BLaER1 (cell line): ENCODE results near the gene MAPK7.
"Not testable (repeated sequence)": the region's sequence is repeated elsewhere in the genome, so short reads cannot be mapped to it uniquely, and the experiment has no call there.

Experiments
- H3K27ac ChIP-seq: shearing (Covaris generic); formaldehyde crosslinking; 2 replicates; pipeline ENCODE4 v1.8.1; 2022
- H3K27me3 ChIP-seq: shearing (Covaris generic); formaldehyde crosslinking; 2 replicates; pipeline ENCODE4 v1.8.1; 2022
- H3K36me3 ChIP-seq: shearing (Covaris generic); formaldehyde crosslinking; 2 replicates; pipeline ENCODE4 v1.8.1; 2022
- H3K4me1 ChIP-seq: shearing (Covaris generic); formaldehyde crosslinking; 2 replicates; pipeline ENCODE4 v1.8.1; 2022
- H3K4me2 ChIP-seq: shearing (Covaris generic); formaldehyde crosslinking; 2 replicates; pipeline ENCODE4 v1.8.1; 2022
- H3K4me3 ChIP-seq: shearing (Covaris generic); formaldehyde crosslinking; 2 replicates; pipeline ENCODE4 v1.8.1; 2022
- H3K9ac ChIP-seq: shearing (Covaris generic); formaldehyde crosslinking; 2 replicates; pipeline ENCODE4 v1.8.1; 2022
- H3K9me3 ChIP-seq: shearing (Covaris generic); formaldehyde crosslinking; 2 replicates; pipeline ENCODE4 v1.8.1; 2022
- H4K20me1 ChIP-seq: shearing (Covaris generic); formaldehyde crosslinking; 2 replicates; pipeline ENCODE4 v1.8.1; 2022
- Cebpa-rat ChIP-seq: shearing (Covaris generic); IDR thresholded peaks from 2 replicates; pipeline ENCODE4 v1.8.1; 2022

MAPK7 gene

DNA sequence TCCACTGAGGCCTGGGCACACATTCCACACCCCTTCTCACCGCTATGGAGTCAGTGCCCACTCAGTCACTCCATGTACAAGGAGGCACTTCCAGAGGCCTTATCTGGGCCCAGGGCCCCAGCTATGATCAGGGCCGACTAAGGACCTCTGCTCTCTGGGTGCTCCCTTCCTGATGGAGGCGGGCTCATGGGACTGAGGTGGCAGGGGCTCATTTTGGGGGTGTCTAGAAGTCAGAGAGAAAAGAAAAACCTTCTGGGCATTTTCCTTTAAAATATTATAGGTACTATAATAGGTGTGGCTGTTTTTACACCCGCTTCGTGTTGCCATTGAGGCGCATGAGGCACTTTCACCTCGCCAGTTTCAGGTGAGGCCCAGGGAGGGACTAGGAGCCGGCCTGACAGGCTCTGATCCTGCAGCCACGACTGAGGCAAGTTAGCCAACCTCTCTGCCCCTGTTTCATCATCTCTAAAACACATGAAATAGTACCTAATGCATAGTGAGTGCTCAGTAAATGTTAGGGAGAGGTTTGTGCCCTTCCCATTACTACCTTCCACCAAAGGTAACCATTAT is 30.1 kb upstream of the MAPK7 start:
- peaks cover 41% of the 10 kb centered on the region for H4K20me1 ChIP-seq
- H3K4me3 ChIP-seq = no peak overlapping the region
- TF ChIP-seq Cebpa-rat = no peak
- peaks cover 19% of the 10 kb centered on the region for H3K4me1 ChIP-seq
- no peak overlapping the region for H3K27ac ChIP-seq
- no peak overlapping the region for H3K9ac ChIP-seq
- H3K4me2 ChIP-seq = no peak overlapping the region
- H3K27me3 ChIP-seq = no peaks in the 10 kb centered on the region
- no peaks in the 10 kb centered on the region for H3K9me3 ChIP-seq
- no peaks in the 10 kb centered on the region for H3K36me3 ChIP-seq

DNA sequence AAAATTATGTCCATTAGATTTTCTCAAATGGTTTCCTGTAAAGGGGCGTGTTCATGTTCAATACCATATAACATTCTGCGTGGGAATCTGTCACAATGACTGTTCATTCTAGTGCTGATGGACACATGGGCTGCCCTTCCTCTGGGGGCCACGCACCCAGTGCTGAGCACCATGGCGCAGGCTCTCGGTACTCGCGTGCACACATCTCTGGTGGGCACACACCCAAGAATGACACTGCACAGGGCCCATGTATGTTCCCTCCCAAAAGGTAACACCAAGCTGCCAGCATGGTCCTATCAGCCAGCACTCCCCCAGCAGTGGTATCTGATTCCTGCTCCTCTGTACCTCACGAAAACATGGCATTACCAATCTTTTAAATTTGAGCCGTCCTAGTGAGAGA is 29.5 kb upstream of the MAPK7 start:
- no peaks in the 10 kb centered on the region for H3K9me3 ChIP-seq
- H3K4me3 ChIP-seq = no peak overlapping the region
- no peak for TF ChIP-seq Cebpa-rat
- no peaks in the 10 kb centered on the region for H3K27me3 ChIP-seq
- H3K4me2 ChIP-seq = no peak overlapping the region
- no peak overlapping the region for H3K27ac ChIP-seq
- no peak overlapping the region for H3K9ac ChIP-seq
- H3K36me3 ChIP-seq = no peaks in the 10 kb centered on the region
- H4K20me1 ChIP-seq = peaks cover 35% of the 10 kb centered on the region
- peaks cover 19% of the 10 kb centered on the region for H3K4me1 ChIP-seq

DNA sequence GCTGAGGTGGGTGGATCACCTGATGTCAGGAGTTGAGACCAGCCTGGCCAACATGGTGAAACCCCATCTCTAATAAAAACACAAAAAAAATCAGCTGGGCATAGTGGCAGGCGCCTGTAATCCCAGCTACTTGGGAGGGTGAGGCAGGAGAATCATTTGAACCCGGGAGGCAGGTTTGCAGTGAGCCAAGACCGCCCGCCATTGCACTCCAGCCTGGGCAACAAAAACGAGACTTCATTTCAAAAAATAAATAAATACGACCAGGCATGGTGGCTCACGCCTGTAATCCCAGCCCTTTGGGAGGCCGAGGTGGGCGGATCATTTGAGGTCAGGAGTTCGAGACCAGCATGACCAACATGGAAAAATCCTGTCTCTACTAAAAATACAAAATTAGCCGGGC is 24.9 kb upstream of the MAPK7 start:
- H3K4me1 ChIP-seq, H3K4me2 ChIP-seq, H3K9ac ChIP-seq, H3K4me3 ChIP-seq, H3K27me3 ChIP-seq, H3K36me3 ChIP-seq, H3K9me3 ChIP-seq, H3K27ac ChIP-seq, H4K20me1 ChIP-seq: not testable (repeated sequence)

DNA sequence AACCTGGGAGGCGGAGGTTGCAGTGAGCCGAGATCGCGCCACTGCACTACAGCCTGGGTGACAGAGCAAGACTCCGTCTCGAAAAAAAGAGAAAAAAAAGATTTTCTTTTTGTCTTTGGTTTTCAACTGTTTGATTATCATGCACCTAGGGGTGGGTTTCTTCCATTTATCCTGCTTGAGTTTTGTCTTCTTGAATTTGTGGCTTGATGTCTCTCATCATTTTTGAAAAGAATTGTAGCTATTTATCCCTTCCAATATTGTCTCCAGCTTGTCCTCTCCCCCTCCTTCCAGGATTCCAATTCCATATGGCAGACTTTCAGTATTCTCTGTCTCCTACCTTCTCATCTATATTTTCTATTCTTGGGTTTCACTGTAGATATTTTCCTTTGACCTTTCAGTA is 23.6 kb upstream of the MAPK7 start:
- Histone ChIP-seq H3K36me3 (no peaks in the 10 kb centered on the region), H3K4me2 (no peak overlapping the region), H3K4me1 (no peaks in the 10 kb centered on the region), H3K27ac (no peak overlapping the region), H3K9me3 (no peaks in the 10 kb centered on the region), H4K20me1 (no peaks in the 10 kb centered on the region), H3K9ac (no peak overlapping the region), H3K27me3 (no peaks in the 10 kb centered on the region), H3K4me3 (no peak overlapping the region)
- no peak for TF ChIP-seq Cebpa-rat

DNA sequence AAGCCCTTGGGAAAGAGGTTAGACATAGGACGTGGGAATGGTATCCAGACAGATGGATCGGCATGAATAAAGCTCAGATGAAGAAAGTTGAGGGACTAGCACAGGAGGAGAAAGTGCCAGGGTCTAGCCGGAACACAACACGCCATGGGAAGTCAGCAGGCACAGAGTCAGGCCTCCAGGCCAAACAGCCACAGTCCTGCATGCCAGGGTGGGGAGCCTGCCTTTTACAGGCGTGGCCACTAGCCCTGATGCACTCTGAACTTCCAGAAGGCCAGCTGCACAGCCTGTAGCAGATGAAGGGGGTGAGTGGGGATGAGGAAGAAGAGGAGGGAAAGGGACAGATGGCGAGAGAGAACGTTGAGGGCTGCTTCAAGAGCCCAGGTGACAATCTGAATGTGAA is 20.9 kb upstream of the MAPK7 start:
- Histone ChIP-seq H3K27ac (no peak overlapping the region), H3K36me3 (no peaks in the 10 kb centered on the region), H3K9ac (no peak overlapping the region), H3K4me2 (no peak overlapping the region), H3K4me3 (no peak overlapping the region), H3K27me3 (no peaks in the 10 kb centered on the region), H4K20me1 (no peaks in the 10 kb centered on the region), H3K9me3 (no peaks in the 10 kb centered on the region), H3K4me1 (peaks cover 7% of the 10 kb centered on the region)
- TF ChIP-seq Cebpa-rat = no peak

DNA sequence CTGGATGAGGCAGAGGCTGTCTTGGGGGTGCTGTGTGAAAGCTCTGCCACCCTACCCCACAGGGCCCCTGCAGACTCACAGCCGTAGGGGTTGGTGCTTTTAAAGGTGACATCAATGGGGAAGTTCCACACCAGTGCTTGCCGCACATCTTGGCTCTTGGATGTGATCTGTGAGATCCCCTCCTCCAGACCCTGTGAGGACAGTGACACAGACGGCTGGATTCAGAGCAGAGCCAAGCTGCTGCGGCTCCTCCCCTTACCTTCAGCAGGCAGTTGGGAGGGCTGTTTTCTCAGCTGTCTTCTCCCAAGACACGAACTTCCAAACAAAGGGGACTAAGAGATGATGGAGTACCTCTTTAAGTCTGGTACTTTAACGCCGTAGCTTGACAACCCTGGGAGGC is 20.5 kb upstream of the MAPK7 start:
- Histone ChIP-seq H4K20me1 (no peaks in the 10 kb centered on the region), H3K27me3 (no peaks in the 10 kb centered on the region), H3K4me3 (no peak overlapping the region), H3K4me1 (peaks cover 7% of the 10 kb centered on the region), H3K9ac (no peak overlapping the region), H3K27ac (no peak overlapping the region), H3K4me2 (no peak overlapping the region), H3K9me3 (no peaks in the 10 kb centered on the region), H3K36me3 (no peaks in the 10 kb centered on the region)
- TF ChIP-seq Cebpa-rat = no peak

DNA sequence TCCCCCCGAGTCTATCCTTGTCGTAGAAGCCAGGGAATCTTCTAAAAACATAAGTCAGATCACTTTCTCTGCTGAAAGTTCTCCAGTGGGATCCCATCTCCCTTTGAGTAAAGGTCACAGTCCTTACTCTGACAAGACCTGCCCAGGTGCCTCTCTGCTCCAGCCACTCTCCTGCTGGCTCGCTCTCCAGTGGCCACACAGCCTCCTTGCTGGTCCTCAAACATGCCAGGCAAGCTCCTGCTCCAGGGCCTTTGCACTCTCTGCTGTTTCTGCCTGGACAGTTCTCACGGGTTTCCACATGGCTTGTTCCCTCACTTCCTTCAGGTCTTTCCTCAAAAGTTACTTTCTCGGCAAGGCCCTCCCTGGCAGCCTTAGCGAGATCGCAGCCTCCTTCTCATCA is 19.1 kb upstream of the MAPK7 start:
- 0 out of 2 replicates have a peak, but pooled peaks cover 6% of the 10 kb centered on the region for H3K27me3 ChIP-seq
- no peak overlapping the region for H3K27ac ChIP-seq
- H3K4me1 ChIP-seq = peaks cover 13% of the 10 kb centered on the region
- no peaks in the 10 kb centered on the region for H3K9me3 ChIP-seq
- no peak overlapping the region for H3K4me2 ChIP-seq
- H3K9ac ChIP-seq = no peak overlapping the region
- peaks cover 2% of the 10 kb centered on the region; the same call in 1 of the 2 replicates for H4K20me1 ChIP-seq
- no peaks in the 10 kb centered on the region for H3K36me3 ChIP-seq
- no peak overlapping the region for H3K4me3 ChIP-seq
- TF ChIP-seq Cebpa-rat = no peak

DNA sequence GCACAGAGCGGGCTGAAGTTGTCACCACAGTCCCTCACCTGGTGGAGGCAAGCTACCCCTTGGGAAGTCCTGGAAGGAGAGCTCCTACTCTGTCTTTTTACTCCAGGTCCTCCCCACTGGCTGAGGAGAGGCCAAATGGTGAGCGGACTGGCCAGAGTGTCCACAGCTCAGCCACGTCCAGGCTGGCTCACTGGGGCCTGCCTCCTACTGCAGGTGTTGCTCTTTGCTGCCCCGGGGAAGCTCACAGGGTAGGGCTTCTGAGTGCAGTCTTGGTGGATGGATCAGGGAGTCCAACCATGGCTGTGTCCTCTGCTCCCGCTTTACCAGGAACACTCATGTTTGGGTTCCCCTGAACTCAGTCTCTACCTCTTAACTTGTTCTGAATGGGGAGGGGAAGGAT is 18.4 kb upstream of the MAPK7 start:
- Histone ChIP-seq H3K9me3 (no peaks in the 10 kb centered on the region), H4K20me1 (peaks cover 9% of the 10 kb centered on the region; the same call in 1 of the 2 replicates), H3K36me3 (no peaks in the 10 kb centered on the region), H3K27me3 (0 out of 2 replicates have a peak, but pooled peaks cover 7% of the 10 kb centered on the region), H3K9ac (no peak overlapping the region), H3K4me1 (peaks cover 13% of the 10 kb centered on the region), H3K4me3 (no peak overlapping the region), H3K4me2 (no peak overlapping the region), H3K27ac (no peak overlapping the region)
- TF ChIP-seq Cebpa-rat = no peak

DNA sequence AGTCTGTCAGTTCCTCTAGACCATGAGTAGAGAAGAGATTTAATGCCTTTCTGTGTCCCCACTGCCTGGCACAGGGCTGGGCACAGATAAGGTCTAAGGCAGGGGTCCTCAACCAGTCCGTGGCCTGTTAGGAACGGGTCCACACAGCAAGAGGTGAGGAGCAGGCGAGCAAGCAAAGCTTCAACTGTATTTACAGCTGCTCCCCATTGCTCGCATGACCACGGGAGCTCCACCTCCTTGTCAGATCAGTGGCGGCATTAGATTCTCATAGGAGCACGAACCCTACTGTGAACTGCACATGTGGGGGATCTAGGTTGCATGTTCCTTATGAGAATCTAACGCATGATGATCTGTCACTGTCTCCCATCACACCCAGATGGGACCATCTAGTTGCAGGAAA is 17.5 kb upstream of the MAPK7 start:
- Histone ChIP-seq H3K36me3 (no peaks in the 10 kb centered on the region), H3K4me2 (no peak overlapping the region), H3K27ac (no peak overlapping the region), H3K9ac (no peak overlapping the region), H3K9me3 (no peaks in the 10 kb centered on the region), H4K20me1 (peaks cover 11% of the 10 kb centered on the region; the same call in 1 of the 2 replicates), H3K27me3 (0 out of 2 replicates have a peak, but pooled peaks cover 11% of the 10 kb centered on the region), H3K4me3 (no peak overlapping the region), H3K4me1 (peaks cover 13% of the 10 kb centered on the region)
- TF ChIP-seq Cebpa-rat = no peak

DNA sequence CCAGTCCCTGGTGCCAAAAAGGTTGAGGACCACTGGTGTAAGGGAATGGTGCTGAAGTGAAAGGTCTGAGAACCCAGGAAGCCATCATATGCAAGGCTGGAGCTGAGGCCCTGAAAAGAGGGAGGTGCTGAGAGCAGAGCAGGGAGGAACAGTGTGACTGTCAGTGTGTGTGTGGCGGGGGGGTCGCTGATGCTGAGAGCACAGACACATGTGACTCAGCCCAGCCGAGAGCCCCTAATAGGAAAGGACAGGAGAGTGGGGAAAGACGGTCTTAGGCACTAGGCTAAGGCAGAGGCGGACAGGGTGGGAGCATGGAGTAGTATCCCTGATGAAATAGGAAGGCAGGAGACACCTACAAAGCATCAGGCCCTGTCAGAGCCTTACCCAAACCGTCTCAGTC is 17.0 kb upstream of the MAPK7 start:
- Histone ChIP-seq H3K4me1 (peaks cover 13% of the 10 kb centered on the region), H3K27ac (no peak overlapping the region), H3K27me3 (0 out of 2 replicates have a peak, but pooled peaks cover 11% of the 10 kb centered on the region), H3K9ac (no peak overlapping the region), H3K4me2 (no peak overlapping the region), H3K4me3 (no peak overlapping the region), H3K36me3 (no peaks in the 10 kb centered on the region), H4K20me1 (peaks cover 11% of the 10 kb centered on the region; the same call in 1 of the 2 replicates), H3K9me3 (no peaks in the 10 kb centered on the region)
- no peak for TF ChIP-seq Cebpa-rat

DNA sequence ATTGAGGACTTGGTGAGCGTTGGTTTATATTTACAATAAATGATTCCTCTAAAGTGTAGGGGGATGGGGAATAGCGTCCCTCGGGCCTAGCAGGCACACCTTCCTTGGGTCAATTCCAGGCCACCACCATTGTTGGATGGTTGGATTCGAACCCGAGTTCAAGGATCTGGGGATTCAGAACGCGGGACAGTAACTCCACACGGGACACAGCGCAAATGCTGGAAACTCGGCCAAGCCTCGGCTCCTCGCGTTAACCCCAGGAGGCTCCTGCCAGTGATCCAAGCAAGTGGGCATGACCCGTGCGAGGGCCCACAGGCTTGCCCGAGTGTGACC is 16.4 kb upstream of the MAPK7 start:
- peaks cover 11% of the 10 kb centered on the region; the same call in 1 of the 2 replicates for H4K20me1 ChIP-seq
- H3K9ac ChIP-seq = peak overlapping the region; percentile 67
- H3K27ac ChIP-seq = no peak overlapping the region
- peak overlapping the region; percentile 93 for H3K4me2 ChIP-seq
- peaks cover 13% of the 10 kb centered on the region for H3K4me1 ChIP-seq
- TF ChIP-seq Cebpa-rat = no peak
- H3K4me3 ChIP-seq = peak overlapping the region; percentile 74
- H3K27me3 ChIP-seq = 0 out of 2 replicates have a peak, but pooled peaks cover 11% of the 10 kb centered on the region
- H3K36me3 ChIP-seq = no peaks in the 10 kb centered on the region
- H3K9me3 ChIP-seq = no peaks in the 10 kb centered on the region
